Subcutaneous abdominal adipose tissue (tissue), 5 donors: ENCODE results near the gene GPRC5D.

Experiments used
- H3K27ac ChIP-seq: one replicate; pipeline ENCODE4 v1.7.0; 2013; ENCODE audit warnings: low read depth, mild to moderate bottlenecking, inconsistent platforms, low read length, moderate library complexity
- H3K27me3 ChIP-seq, 5 donors: one replicate each; pipeline ENCODE4 v1.7.0; 2013; ENCODE audit warnings: low read length in 5 of 5, inconsistent platforms in 1 of 5; ENCODE audit not compliant: control insufficient read depth in 5 of 5, insufficient read depth in 4 of 5
- H3K36me3 ChIP-seq, 5 donors: one replicate each; pipeline ENCODE4 v1.7.0; 2013; ENCODE audit warnings: low read length in 5 of 5; ENCODE audit not compliant: control insufficient read depth in 5 of 5, insufficient read depth in 5 of 5
- H3K4me1 ChIP-seq, 5 donors: one replicate each; pipeline ENCODE4 v1.7.0; 2013; ENCODE audit warnings: low read length in 5 of 5, mild to moderate bottlenecking in 3 of 5, moderate library complexity in 1 of 5; ENCODE audit not compliant: control insufficient read depth in 5 of 5, insufficient read depth in 5 of 5
- H3K4me3 ChIP-seq, 5 donors: one replicate each; pipeline ENCODE4 v1.7.0; 2013; ENCODE audit warnings: low read length in 5 of 5, low read depth in 1 of 5
- H3K9ac ChIP-seq, 5 donors: one replicate each; pipeline ENCODE4 v1.7.0; 2013; ENCODE audit warnings: low read length in 5 of 5, mild to moderate bottlenecking in 4 of 5, moderate library complexity in 3 of 5
- H3K9me3 ChIP-seq, 5 donors: one replicate each; pipeline ENCODE4 v1.7.0; 2013; ENCODE audit warnings: low read length in 5 of 5; ENCODE audit not compliant: control insufficient read depth in 5 of 5
- donor health status: healthy.
- donor health status: healthy.
- donor health status: healthy.
- donor health status: healthy.
- donor health status: healthy.

Gene GPRC5D

DNA sequence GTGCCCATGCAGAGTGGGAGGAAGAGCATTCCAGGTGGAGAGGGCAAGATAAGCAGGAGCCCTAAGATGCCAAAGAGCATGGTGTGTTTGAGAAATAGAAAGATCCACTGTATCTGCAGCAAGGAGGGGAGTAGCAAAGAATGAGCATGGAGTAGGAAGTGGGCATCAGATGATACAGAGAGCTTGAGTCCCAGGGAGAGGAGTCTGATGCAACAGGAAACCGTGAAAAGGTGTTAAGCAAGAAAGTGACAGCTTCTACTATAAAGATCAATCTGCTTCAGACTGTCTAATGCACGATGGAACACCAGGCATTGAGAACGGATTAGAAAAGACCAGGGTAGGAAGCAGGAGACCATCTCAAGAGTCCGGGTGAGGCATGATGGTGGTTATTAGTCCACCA is 12.3 kb upstream of the GPRC5D start:
- H3K9me3 ChIP-seq: no peaks in the 10 kb centered on the region
- H3K9ac ChIP-seq: no peak overlapping the region
- H3K4me1 ChIP-seq: no peaks in the 10 kb centered on the region
- H3K27ac ChIP-seq: no peak overlapping the region
- H3K4me3 ChIP-seq: no peak overlapping the region
- no peaks in the 10 kb centered on the region for H3K27me3 ChIP-seq
- peaks cover 0 to 22% (median 11%) of the 10 kb centered on the region in 5 donors for H3K36me3 ChIP-seq

DNA sequence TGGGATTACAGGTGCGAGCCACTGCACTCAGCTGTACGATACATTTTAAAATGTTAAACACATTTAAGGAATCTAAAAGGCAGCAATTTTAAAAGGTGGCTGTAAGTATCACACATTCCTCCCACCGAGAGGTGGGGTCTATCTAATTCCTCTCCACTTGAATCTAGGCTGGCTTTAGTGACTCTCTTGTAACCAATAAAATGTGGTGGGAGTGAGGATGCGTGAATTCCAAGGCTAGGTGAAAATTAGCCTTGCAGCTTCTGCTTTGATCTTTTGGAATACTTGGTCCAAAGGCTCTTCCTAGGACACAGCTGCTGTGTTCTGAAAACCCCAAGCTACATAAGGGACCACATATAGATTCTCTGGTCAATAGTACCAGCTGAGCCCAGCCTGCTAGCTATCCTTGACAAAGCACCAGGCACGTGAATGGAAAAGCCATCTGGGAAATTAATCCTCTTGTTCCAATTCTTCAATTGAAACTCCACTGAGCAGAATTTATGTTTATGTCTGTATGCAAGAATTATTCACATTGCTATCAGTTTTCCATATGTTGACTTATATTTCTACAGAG is 8.8 kb upstream of the GPRC5D start:
- no peaks in the 10 kb centered on the region for H3K36me3 ChIP-seq
- H3K4me1 ChIP-seq: no peaks in the 10 kb centered on the region
- no peak overlapping the region for H3K4me3 ChIP-seq
- no peaks in the 10 kb centered on the region for H3K9me3 ChIP-seq
- no peaks in the 10 kb centered on the region for H3K27me3 ChIP-seq
- no peak overlapping the region for H3K9ac ChIP-seq
- no peak overlapping the region for H3K27ac ChIP-seq

DNA sequence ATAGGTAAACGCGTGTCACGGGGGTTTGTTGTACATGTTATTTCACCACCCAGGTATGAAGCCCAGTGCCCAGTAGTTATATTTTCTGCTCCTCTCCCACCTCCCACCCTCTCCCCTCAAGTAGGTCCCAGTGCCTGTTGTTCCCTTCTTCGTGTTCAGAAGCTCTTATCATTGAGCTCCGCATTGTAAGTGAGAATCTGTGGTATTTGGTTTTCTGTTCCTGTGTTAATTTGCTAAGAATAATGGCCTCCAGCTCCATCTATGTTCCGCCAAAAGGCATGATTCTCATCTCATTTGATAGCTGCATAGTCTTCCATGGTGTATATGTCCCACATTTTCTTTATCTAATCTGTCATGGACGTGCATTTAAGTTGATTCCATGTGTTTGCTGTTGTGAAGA is 6.9 kb upstream of the GPRC5D start:
- Histone ChIP-seq H3K9ac (no peak overlapping the region), H3K36me3 (no peaks in the 10 kb centered on the region), H3K9me3 (no peaks in the 10 kb centered on the region), H3K4me3 (no peak overlapping the region), H3K27ac (no peak overlapping the region), H3K27me3 (no peaks in the 10 kb centered on the region), H3K4me1 (no peaks in the 10 kb centered on the region)

DNA sequence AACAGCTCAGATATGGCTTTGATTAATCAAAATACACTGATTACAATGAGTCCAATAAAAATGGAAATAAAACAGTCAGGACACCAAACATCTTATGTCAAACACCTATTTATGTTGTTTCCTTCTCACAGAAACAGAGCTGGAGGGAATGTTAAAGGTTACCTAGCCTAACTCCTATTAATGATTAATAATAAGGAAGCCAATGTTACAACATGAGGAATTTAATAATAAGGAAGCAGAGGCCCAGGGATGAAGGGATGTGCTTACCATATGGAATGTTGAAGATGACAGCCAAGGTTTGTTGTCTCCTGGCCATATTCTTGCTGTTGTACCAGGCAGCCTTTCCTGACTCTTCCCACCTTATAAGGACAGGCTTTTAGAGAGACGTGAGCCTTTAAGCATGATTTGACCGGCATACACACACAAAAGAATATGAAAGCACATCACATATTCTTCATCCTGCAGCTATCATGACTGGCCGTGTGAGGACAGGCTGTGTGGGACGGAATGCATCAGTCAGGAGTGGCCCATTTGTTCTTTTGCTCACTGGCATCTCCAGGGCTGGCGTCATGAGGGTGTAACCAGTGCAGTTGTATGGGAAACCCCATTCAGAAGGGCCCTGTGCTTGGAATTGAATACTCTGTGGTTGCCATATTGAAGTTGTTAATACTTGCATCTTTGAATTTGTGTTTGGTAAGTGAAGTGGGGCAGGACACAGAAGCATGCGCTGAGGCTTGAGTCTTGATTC is 3.1 kb upstream of the GPRC5D start:
- Histone ChIP-seq H3K27ac (no peak overlapping the region), H3K9me3 (no peaks in the 10 kb centered on the region), H3K9ac (no peak overlapping the region), H3K4me1 (no peaks in the 10 kb centered on the region), H3K36me3 (no peaks in the 10 kb centered on the region), H3K27me3 (no peaks in the 10 kb centered on the region), H3K4me3 (no peak overlapping the region)

DNA sequence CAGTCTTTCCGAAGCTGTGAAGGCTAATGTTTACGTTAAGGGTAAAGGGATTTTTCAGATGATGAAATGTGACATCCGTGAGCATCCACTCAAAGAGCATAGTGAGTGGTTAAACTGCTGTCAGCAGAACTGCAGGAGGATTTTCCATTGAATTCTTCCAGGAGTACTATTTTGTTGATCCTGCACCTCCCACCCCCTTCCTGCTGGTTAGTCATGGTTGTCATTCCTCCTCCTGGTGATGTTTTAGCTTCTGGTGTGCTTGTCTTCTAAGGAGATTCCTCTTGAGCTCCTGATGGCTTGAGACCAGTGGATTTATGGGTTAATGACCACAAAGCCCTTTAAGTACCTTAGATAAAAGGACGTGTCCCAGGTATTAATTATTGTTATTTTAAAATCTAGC is 2.4 kb upstream of the GPRC5D start:
- Histone ChIP-seq H3K27me3 (no peaks in the 10 kb centered on the region), H3K27ac (no peak overlapping the region)

DNA sequence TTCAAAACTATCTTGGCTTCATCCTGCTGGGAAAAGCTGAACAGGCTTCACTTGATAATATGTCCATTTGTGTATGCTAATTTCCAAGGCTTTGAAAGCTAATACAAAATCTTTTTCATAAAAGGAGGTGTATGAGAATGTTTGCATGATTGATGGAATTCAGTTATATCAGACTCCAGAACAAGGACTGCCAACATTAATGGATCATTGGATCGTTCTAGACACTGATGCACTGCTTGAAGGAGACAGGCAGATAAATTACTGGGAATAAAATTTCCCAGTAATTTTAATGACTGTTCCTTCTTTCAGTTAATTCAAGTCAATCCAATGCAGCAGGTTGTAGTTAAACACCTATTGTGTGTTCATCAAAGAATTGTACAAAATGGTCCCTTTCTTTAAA is 466 bp downstream of the GPRC5D start:
- Histone ChIP-seq H3K27me3 (no peaks in the 10 kb centered on the region), H3K9me3 (no peaks in the 10 kb centered on the region), H3K9ac (no peak overlapping the region), H3K4me3 (no peak overlapping the region), H3K4me1 (no peaks in the 10 kb centered on the region), H3K27ac (no peak overlapping the region), H3K36me3 (no peaks in the 10 kb centered on the region)

More for the DNA sequence above, 2.4 kb upstream of the GPRC5D start:
- H3K9me3 ChIP-seq: no peaks in the 10 kb centered on the region
- H3K9ac ChIP-seq: no peak overlapping the region
- H3K4me1 ChIP-seq: no peaks in the 10 kb centered on the region
- H3K4me3 ChIP-seq: no peak overlapping the region
- no peaks in the 10 kb centered on the region for H3K36me3 ChIP-seq

DNA sequence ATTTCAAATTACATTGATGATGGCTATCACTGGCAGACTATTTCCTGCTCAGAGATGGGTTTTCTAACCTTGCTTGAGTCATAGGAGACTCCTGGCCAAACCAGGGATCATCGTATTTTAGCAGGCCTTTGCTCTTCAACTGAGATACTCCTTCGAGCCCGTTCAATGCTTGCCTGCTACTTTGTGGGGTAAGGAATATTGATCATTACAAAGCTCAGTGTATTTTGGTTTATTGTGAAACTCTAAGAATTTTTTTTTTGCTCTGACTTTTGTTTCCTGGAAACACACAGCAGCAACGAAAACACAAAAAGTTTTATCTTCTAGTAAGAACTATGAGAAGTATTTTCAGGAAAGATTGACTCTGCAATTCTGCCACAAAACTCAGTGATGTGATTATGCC is 4.1 kb downstream of the GPRC5D start:
- no peak overlapping the region for H3K27ac ChIP-seq
- H3K4me1 ChIP-seq: peaks cover 0 to 12% (median 5%) of the 10 kb centered on the region in 5 donors
- H3K27me3 ChIP-seq: no peaks in the 10 kb centered on the region
- H3K9me3 ChIP-seq: no peaks in the 10 kb centered on the region
- H3K36me3 ChIP-seq: no peaks in the 10 kb centered on the region
- no peak overlapping the region for H3K4me3 ChIP-seq
- H3K9ac ChIP-seq: no peak overlapping the region

DNA sequence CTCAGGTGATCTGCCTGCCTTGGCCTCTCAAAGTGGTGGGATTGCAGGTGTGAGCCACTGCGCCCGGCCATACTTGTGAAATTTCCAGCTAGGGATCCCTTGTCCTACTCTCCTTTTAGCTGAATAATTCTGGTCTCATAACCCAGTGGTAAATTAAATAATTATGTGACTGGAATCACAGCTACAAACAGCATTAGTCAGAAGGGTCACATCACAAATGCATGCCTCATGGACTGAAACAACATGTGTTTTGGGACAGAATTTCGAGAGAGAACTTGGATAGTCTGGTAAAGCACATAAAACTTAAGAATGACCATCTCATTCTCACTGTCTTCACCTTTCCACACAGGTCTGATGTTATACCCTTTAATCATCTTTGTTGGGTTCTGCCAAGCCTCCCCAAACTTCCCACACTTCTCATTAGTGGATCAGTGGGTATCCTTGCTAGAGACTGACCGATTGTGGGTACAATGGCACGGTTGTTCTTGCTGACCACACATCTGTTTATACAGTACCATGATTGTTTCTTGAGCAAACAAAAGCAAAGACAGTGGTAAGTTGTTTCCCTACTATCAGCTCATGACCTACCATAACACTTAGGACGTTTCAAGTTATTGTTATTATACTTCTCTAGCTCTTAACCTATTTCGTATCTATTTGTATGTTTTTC is 5.1 kb downstream of the GPRC5D start:
- H3K9ac ChIP-seq: no peak overlapping the region
- no peaks in the 10 kb centered on the region for H3K9me3 ChIP-seq
- H3K36me3 ChIP-seq: no peaks in the 10 kb centered on the region
- H3K27me3 ChIP-seq: no peaks in the 10 kb centered on the region
- H3K4me1 ChIP-seq: peaks cover 0 to 12% (median 5%) of the 10 kb centered on the region in 5 donors
- H3K27ac ChIP-seq: no peak overlapping the region
- H3K4me3 ChIP-seq: no peak overlapping the region

DNA sequence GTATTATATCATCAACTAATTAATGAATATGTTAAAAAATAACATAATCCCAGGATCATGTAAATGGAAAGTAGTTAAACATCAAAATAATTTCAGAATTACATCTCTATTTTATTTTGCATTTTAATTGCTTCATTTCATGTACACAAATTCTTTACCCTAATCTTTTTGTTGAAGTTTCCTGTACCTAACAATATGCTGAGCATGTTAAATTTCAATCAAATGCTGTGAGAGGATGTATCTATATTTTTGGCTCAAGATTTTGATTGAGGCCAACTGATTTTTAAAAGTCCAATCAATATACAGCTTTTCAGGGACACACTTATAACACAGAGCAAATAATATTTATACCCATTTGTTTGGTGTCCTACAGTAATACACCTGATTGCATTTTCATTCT is 6.4 kb downstream of the GPRC5D start:
- Histone ChIP-seq H3K9ac (no peak overlapping the region), H3K36me3 (no peaks in the 10 kb centered on the region), H3K4me3 (no peak overlapping the region), H3K4me1 (peaks cover 0 to 12% (median 5%) of the 10 kb centered on the region in 5 donors), H3K27me3 (no peaks in the 10 kb centered on the region), H3K27ac (no peak overlapping the region), H3K9me3 (no peaks in the 10 kb centered on the region)

DNA sequence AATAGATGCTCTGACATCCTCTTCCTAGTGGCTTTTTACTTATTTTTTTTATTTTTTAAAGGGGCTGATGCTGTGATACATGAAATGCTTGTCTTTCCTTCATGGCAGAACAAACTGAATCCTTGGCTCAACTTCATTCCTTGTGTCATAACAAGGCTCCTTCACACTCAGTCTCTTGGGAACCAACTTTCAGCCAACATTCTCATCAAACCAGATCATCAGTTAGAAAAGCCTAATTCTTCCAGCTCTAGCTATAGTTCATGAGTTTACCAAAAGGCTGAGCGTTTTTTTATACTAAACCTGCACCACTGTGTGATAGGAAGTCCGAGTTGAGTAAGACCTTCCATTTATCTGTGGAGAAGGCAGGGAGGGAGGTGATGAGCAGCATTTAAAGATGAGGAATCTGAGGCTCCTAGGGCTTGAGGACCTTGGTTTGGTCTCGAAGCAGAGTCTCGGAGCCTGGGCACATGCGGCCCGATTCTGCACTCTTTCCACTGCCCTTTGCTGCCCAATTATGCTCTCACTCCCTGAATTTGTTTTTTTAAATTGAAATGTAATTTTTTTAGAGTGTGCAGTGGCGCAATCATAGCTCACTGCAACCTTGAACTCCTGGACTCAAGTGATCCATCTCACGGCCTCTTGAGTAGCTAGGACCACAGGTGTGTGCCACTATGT is 8.2 kb downstream of the GPRC5D start:
- H3K4me3 ChIP-seq: no peak overlapping the region
- no peaks in the 10 kb centered on the region for H3K36me3 ChIP-seq
- H3K4me1 ChIP-seq: peaks cover 0 to 12% (median 8%) of the 10 kb centered on the region in 5 donors
- no peak overlapping the region for H3K27ac ChIP-seq
- no peak overlapping the region for H3K9ac ChIP-seq
- no peaks in the 10 kb centered on the region for H3K9me3 ChIP-seq
- H3K27me3 ChIP-seq: no peaks in the 10 kb centered on the region
